Mesenchymal stem cell (in vitro differentiated cells and primary cell): Measurements from ENCODE around the gene MACROD2.

ENCODE experiments used
- DNase-seq: peaks from one replicate; pipeline ENCODE4 v3.0.0-alpha.2; 2013
- H2AFZ ChIP-seq: one replicate; pipeline ENCODE4 v1.6.1; 2013; ENCODE audit warnings: low read depth, mild to moderate bottlenecking, control low read depth, inconsistent platforms, low read length, moderate library complexity
- H2AK5ac ChIP-seq: 2 replicates; pipeline ENCODE4 v1.6.1; 2013; ENCODE audit warnings: low read length, moderate library complexity, mild to moderate bottlenecking, inconsistent platforms; ENCODE audit not compliant: severe bottlenecking
- H2BK120ac ChIP-seq: one replicate; pipeline ENCODE4 v1.6.1; 2013; ENCODE audit warnings: low read depth, mild to moderate bottlenecking, inconsistent platforms, low read length, moderate library complexity
- H2BK12ac ChIP-seq, 2 experiments: one replicate each; pipeline ENCODE4 v1.6.1; 2013; ENCODE audit warnings: inconsistent platforms in 2 of 2, low read length in 2 of 2, mild to moderate bottlenecking in 2 of 2, moderate library complexity in 2 of 2, control low read depth in 1 of 2
- H2BK15ac ChIP-seq: one replicate; pipeline ENCODE4 v1.6.1; 2013; ENCODE audit warnings: mild to moderate bottlenecking, low read depth, inconsistent platforms; ENCODE audit not compliant: poor library complexity, severe bottlenecking
- H2BK5ac ChIP-seq: 2 replicates; pipeline ENCODE4 v1.6.1; 2013; ENCODE audit warnings: low read depth, mild to moderate bottlenecking, low read length, control low read depth, inconsistent platforms; ENCODE audit not compliant: poor library complexity, severe bottlenecking
- H3K14ac ChIP-seq, 2 experiments: one replicate each; pipeline ENCODE4 v1.6.1; 2013; ENCODE audit warnings: inconsistent platforms in 2 of 2, low read length in 2 of 2, control low read depth in 1 of 2, mild to moderate bottlenecking in 1 of 2, moderate library complexity in 1 of 2
- H3K18ac ChIP-seq, 2 experiments: one replicate each; pipeline ENCODE4 v1.6.1; 2013; ENCODE audit warnings: inconsistent platforms in 2 of 2, low read length in 2 of 2, control low read depth in 1 of 2, low read depth in 1 of 2, mild to moderate bottlenecking in 1 of 2
- H3K23ac ChIP-seq, 2 experiments: one replicate each; pipeline ENCODE4 v1.6.1; 2013; ENCODE audit warnings: inconsistent platforms in 2 of 2, low read length in 2 of 2, mild to moderate bottlenecking in 2 of 2, moderate library complexity in 2 of 2, control low read depth in 1 of 2
- H3K27ac ChIP-seq: 2 replicates; pipeline ENCODE4 v1.5.1; 2013; ENCODE audit warnings: mild to moderate bottlenecking, moderate library complexity, low read length, control low read depth, inconsistent platforms; ENCODE audit not compliant: poor library complexity, severe bottlenecking
- H3K27me3 ChIP-seq, 2 experiments: 2 replicates each; pipeline versions ENCODE4 v1.6.1 to v1.7.0; 2013; ENCODE audit warnings: low read length in 2 of 2, mild to moderate bottlenecking in 2 of 2, moderate library complexity in 2 of 2, control low read depth in 1 of 2, inconsistent platforms in 1 of 2; ENCODE audit not compliant: control insufficient read depth in 1 of 2, insufficient read depth in 1 of 2
- H3K36me3 ChIP-seq, 2 experiments: 2 replicates each; pipeline versions ENCODE4 v1.6.1 to v1.7.0; 2013; ENCODE audit warnings: low read length in 2 of 2, control low read depth in 1 of 2, inconsistent platforms in 1 of 2, low read depth in 1 of 2, mild to moderate bottlenecking in 1 of 2; ENCODE audit not compliant: insufficient read depth in 2 of 2, control insufficient read depth in 1 of 2
- H3K4ac ChIP-seq, 2 experiments: one replicate each; pipeline ENCODE4 v1.6.1; 2013; ENCODE audit warnings: inconsistent platforms in 2 of 2, low read length in 2 of 2, mild to moderate bottlenecking in 2 of 2, moderate library complexity in 2 of 2, control low read depth in 1 of 2, low read depth in 1 of 2
- H3K4me1 ChIP-seq: 2 replicates; pipeline ENCODE4 v1.6.1; 2013; ENCODE audit warnings: low read depth, low read length, control low read depth; ENCODE audit not compliant: control insufficient read depth, insufficient read depth
- H3K4me2 ChIP-seq: 2 replicates; pipeline ENCODE4 v1.6.1; 2013; ENCODE audit warnings: low read length, mild to moderate bottlenecking, inconsistent platforms; ENCODE audit not compliant: poor library complexity, severe bottlenecking
- H3K4me3 ChIP-seq, 2 experiments: 2 replicates each; pipeline versions ENCODE4 v1.5.1 to v1.7.0; 2013; ENCODE audit warnings: low read length in 2 of 2, mild to moderate bottlenecking in 2 of 2, control low read depth in 1 of 2, low read depth in 1 of 2; ENCODE audit not compliant: insufficient read depth in 1 of 2
- H3K79me1 ChIP-seq: replicated peaks from 2 replicates; pipeline ENCODE4 v1.6.1; 2013; ENCODE audit warnings: mild to moderate bottlenecking, control low read depth, low read length, inconsistent platforms; ENCODE audit not compliant: poor library complexity, severe bottlenecking
- H3K9ac ChIP-seq: 2 replicates; pipeline ENCODE4 v1.7.0; 2013; ENCODE audit warnings: mild to moderate bottlenecking, low read length, moderate library complexity
- H3K9me3 ChIP-seq: 2 replicates; pipeline ENCODE4 v1.7.0; 2013; ENCODE audit warnings: mild to moderate bottlenecking, low read length; ENCODE audit not compliant: control insufficient read depth
- H4K8ac ChIP-seq: one replicate; pipeline ENCODE4 v1.6.1; 2013; ENCODE audit warnings: inconsistent platforms, mild to moderate bottlenecking, low read length, moderate library complexity
- H4K91ac ChIP-seq: one replicate; pipeline ENCODE4 v1.6.1; 2013; ENCODE audit warnings: mild to moderate bottlenecking, low read length, inconsistent platforms
- WGBS: methylation state at CpG from one replicate; pipeline ENCODE4 v1.1.7; 2013; ENCODE audit warnings: mixed read lengths; 5-methylcytosine and 5-hydroxymethylcytosine counted together

Gene MACROD2

GRCh38 chr20:14333721-14334120, 338.4 kb downstream of the MACROD2 start:
- no peak overlapping the region for H3K4me2 ChIP-seq
- no peaks in the 10 kb centered on the region for H3K36me3 ChIP-seq
- H3K79me1 ChIP-seq: peaks cover 1% of the 10 kb centered on the region
- WGBS: no CpG with 5 or more reads among the region's 3 CpGs
- no peak overlapping the region for H3K4ac ChIP-seq
- H2BK12ac ChIP-seq: no peak overlapping the region
- H3K9ac ChIP-seq: peak overlapping the region; percentile 20
- H2BK15ac ChIP-seq: no peak overlapping the region
- no peak overlapping the region for H2BK120ac ChIP-seq
- no peak overlapping the region for H2BK5ac ChIP-seq
- no peak overlapping the region for H4K91ac ChIP-seq
- H3K4me1 ChIP-seq: no peaks in the 10 kb centered on the region
- no peak overlapping the region for H3K18ac ChIP-seq
- no peaks in the 10 kb centered on the region for H3K9me3 ChIP-seq
- H3K27me3 ChIP-seq: no peaks in the 10 kb centered on the region
- DNase-seq: no peak
- H4K8ac ChIP-seq: no peak overlapping the region
- H3K27ac ChIP-seq: no peak overlapping the region
- H2AK5ac ChIP-seq: no peak overlapping the region
- H3K14ac ChIP-seq: no peak overlapping the region
- no peak overlapping the region for H3K23ac ChIP-seq
- H3K4me3 ChIP-seq: no peak overlapping the region
- no peak overlapping the region for H2AFZ ChIP-seq

GRCh38 chr20:14334306-14334930, 339.1 kb downstream of the MACROD2 start:
- no peak overlapping the region for H3K4me2 ChIP-seq
- H3K9ac ChIP-seq: peak overlapping the region; percentile 20
- H2BK12ac ChIP-seq: no peak overlapping the region
- peak; percentile 58 for DNase-seq
- no peak overlapping the region for H4K8ac ChIP-seq
- no peak overlapping the region for H2BK120ac ChIP-seq
- no peak overlapping the region for H3K27ac ChIP-seq
- no peak overlapping the region for H3K18ac ChIP-seq
- no peaks in the 10 kb centered on the region for H3K9me3 ChIP-seq
- no peak overlapping the region for H2AFZ ChIP-seq
- no peak overlapping the region for H3K4ac ChIP-seq
- H4K91ac ChIP-seq: no peak overlapping the region
- H3K4me1 ChIP-seq: no peaks in the 10 kb centered on the region
- no peaks in the 10 kb centered on the region for H3K27me3 ChIP-seq
- H3K23ac ChIP-seq: no peak overlapping the region
- no peak overlapping the region for H3K14ac ChIP-seq
- no peak overlapping the region for H2AK5ac ChIP-seq
- peak overlapping the region in 1 of 2 experiments; percentile 49 for H3K4me3 ChIP-seq
- H2BK5ac ChIP-seq: no peak overlapping the region
- H3K36me3 ChIP-seq: no peaks in the 10 kb centered on the region
- H2BK15ac ChIP-seq: no peak overlapping the region
- peaks cover 1% of the 10 kb centered on the region for H3K79me1 ChIP-seq
- 6% methylated on average over 3 of the region's 3 CpGs for WGBS

GRCh38 chr20:14335052-14335451, 339.7 kb downstream of the MACROD2 start:
- Histone ChIP-seq H3K4me1 (no peaks in the 10 kb centered on the region), H3K23ac (no peak overlapping the region), H3K4me3 (peak overlapping the region in 1 of 2 experiments; percentile 49), H4K91ac (no peak overlapping the region), H3K9ac (peak overlapping the region; percentile 17), H3K27me3 (no peaks in the 10 kb centered on the region), H4K8ac (no peak overlapping the region), H3K18ac (no peak overlapping the region), H3K14ac (no peak overlapping the region), H2BK120ac (no peak overlapping the region), H2BK12ac (no peak overlapping the region), H3K4me2 (peak overlapping the region; percentile 50), H3K36me3 (no peaks in the 10 kb centered on the region), H3K4ac (no peak overlapping the region), H2AFZ (no peak overlapping the region), H3K27ac (no peak overlapping the region), H3K9me3 (no peaks in the 10 kb centered on the region), H2BK5ac (no peak overlapping the region), H2BK15ac (no peak overlapping the region), H3K79me1 (peaks cover 1% of the 10 kb centered on the region), H2AK5ac (no peak overlapping the region)
- DNase-seq: no peak

GRCh38 chr20:14336686-14337085, 341.4 kb downstream of the MACROD2 start:
- Histone ChIP-seq H3K9ac (peak overlapping the region; percentile 84), H3K18ac (no peak overlapping the region), H2BK12ac (no peak overlapping the region), H3K14ac (no peak overlapping the region), H2BK120ac (no peak overlapping the region), H3K79me1 (peaks cover 1% of the 10 kb centered on the region), H3K4me2 (peak overlapping the region; percentile 39), H3K4me1 (no peaks in the 10 kb centered on the region), H4K91ac (no peak overlapping the region), H2AFZ (no peak overlapping the region), H2BK15ac (no peak overlapping the region), H4K8ac (no peak overlapping the region), H3K27me3 (no peaks in the 10 kb centered on the region), H2BK5ac (no peak overlapping the region), H3K36me3 (no peaks in the 10 kb centered on the region), H3K27ac (no peak overlapping the region), H3K9me3 (no peaks in the 10 kb centered on the region), H3K4me3 (peak overlapping the region in 1 of 2 experiments; percentile 78), H2AK5ac (no peak overlapping the region), H3K4ac (no peak overlapping the region), H3K23ac (no peak overlapping the region)
- 17% methylated on average over 2 of the region's 4 CpGs for WGBS
- DNase-seq: peak; percentile 19
